Mucosa of rectum (tissue), 2 donors: Measurements from ENCODE around the gene ARHGAP45.
A peak's percentile ranks its signal among the peaks of the same experiment; 100 is the strongest.
"Not testable (repeated sequence)": the region's sequence is repeated elsewhere in the genome, so short reads cannot be mapped to it uniquely, and the experiment has no call there.

ENCODE experiments used
- H3K27ac ChIP-seq, 2 donors: one replicate each; pipeline ENCODE4 v1.7.0; 2013; ENCODE audit warnings: inconsistent platforms in 2 of 2, low read depth in 2 of 2, low read length in 2 of 2
- H3K27me3 ChIP-seq, 2 donors: one replicate each; pipeline ENCODE4 v1.7.0; 2013; ENCODE audit warnings: low read length in 2 of 2; ENCODE audit not compliant: control insufficient read depth in 2 of 2, insufficient read depth in 2 of 2
- H3K36me3 ChIP-seq, 2 donors: one replicate each; pipeline ENCODE4 v1.7.0; 2013; ENCODE audit warnings: low read length in 2 of 2; ENCODE audit not compliant: control insufficient read depth in 2 of 2, insufficient read depth in 2 of 2
- H3K4me1 ChIP-seq, 2 donors: one replicate each; pipeline ENCODE4 v1.7.0; 2013; ENCODE audit warnings: low read length in 2 of 2, mild to moderate bottlenecking in 1 of 2; ENCODE audit not compliant: control insufficient read depth in 2 of 2, insufficient read depth in 2 of 2
- H3K4me3 ChIP-seq, 2 donors: one replicate each; pipeline ENCODE4 v1.7.0; 2013; ENCODE audit warnings: low read length in 2 of 2
- H3K9ac ChIP-seq, 2 donors: one replicate each; pipeline ENCODE4 v1.7.0; 2013; ENCODE audit warnings: low read length in 2 of 2, low read depth in 1 of 2, mild to moderate bottlenecking in 1 of 2
- H3K9me3 ChIP-seq, 2 donors: one replicate each; pipeline ENCODE4 v1.7.0; 2013; ENCODE audit warnings: low read length in 2 of 2; ENCODE audit not compliant: control insufficient read depth in 2 of 2
- donor health status: healthy.
- donor health status: Normal muscosa, but diverticular disease.

ARHGAP45 gene

GRCh38 chr19:1025080-1025479, 41.9 kb upstream of the ARHGAP45 start:
- not testable (repeated sequence) for H3K27ac ChIP-seq, H3K27me3 ChIP-seq, H3K36me3 ChIP-seq, H3K9ac ChIP-seq, H3K4me3 ChIP-seq, H3K9me3 ChIP-seq
- H3K4me1 ChIP-seq, result peaks cover 17 to 22% of the 10 kb centered on the region in 2 donors

- no peaks in the 10 kb centered on the region for H3K9me3 ChIP-seq
- peak within 1 kb of the TSS; percentile 71 to 80 for H3K4me3 ChIP-seq
- H3K4me1 ChIP-seq, result peaks cover 15 to 24% of the 10 kb centered on the region in 2 donors
- H3K27ac ChIP-seq, result peak within 1 kb of the TSS; percentile 89 to 92
- peak within 1 kb of the TSS; percentile 79 to 99 for H3K9ac ChIP-seq
- peaks cover 0 to 2% of the 10 kb centered on the region in 2 donors for H3K36me3 ChIP-seq
- no peaks in the 10 kb centered on the region for H3K27me3 ChIP-seq
Observed at GRCh38 chr19:1025960-1026782, 40.8 kb upstream of the ARHGAP45 start, which contains the start of gene CNN2. TSS of gene CNN2 (plus strand) at chr19:1026608. CDS start at chr19:1026662, 54 bp downstream.

DNA sequence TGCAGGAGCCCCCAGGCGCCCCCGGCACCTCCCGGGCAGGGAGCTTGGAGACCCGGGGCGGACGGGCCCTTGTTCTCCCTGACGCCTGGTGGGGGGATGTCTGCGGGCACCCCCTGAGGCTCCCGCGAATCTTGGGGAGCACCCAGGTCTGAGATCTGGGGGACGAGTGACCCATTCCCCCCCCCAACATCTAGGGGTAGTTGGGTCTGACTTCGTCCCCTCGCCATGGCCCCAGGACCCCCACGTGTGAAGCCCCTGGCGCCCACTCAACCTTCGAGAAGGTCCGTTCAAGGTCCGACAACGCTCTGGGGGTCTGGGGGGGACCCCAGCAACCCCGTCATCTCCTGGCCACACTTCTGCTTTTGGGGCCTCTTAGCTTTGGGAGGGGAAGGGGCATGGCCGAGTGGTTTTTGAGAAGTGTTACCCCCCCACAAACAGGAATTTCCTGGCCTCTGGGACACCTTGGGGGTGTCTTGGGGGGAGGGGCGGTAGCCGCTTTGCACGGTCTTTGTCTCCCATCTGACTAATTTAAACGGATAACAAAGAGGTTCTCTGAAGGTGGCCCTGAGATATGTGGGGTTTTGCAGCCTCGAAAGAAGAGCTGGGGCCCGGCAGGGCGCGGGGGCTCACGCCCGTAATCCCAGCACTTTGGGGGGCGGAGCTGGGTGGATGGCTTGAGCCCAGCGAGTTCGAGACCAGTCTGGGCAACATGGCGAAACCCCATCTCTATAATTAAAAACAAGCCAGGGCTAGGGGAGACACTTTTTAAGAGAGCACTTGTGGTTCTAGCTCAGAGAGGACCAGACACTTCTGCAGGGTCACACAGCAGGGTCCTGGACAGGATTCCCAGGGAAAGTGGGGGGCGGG, 40.0 kb upstream of the ARHGAP45 start:
- Histone ChIP-seq H3K4me1 (peaks cover 10 to 24% of the 10 kb centered on the region in 2 donors), H3K36me3 (peaks cover 0 to 4% of the 10 kb centered on the region in 2 donors), H3K9me3 (no peaks in the 10 kb centered on the region), H3K27me3 (no peaks in the 10 kb centered on the region), H3K27ac (peak overlapping the region; percentile 89 to 92), H3K9ac (peak overlapping the region; percentile 79 to 99), H3K4me3 (peak overlapping the region; percentile 71 to 80)

- no peaks in the 10 kb centered on the region for H3K27me3 ChIP-seq
- peak overlapping the region; percentile 71 to 80 for H3K4me3 ChIP-seq
- peak overlapping the region; percentile 89 to 92 for H3K27ac ChIP-seq
- peaks cover 5 to 10% of the 10 kb centered on the region in 2 donors for H3K36me3 ChIP-seq
- H3K9ac ChIP-seq, result peak overlapping the region; percentile 75 to 99
- no peaks in the 10 kb centered on the region for H3K9me3 ChIP-seq
- H3K4me1 ChIP-seq, result peaks cover 10 to 24% of the 10 kb centered on the region in 2 donors
Observed at GRCh38 chr19:1027650-1028061, 39.3 kb upstream of the ARHGAP45 start.

- Histone ChIP-seq H3K9ac (peak overlapping the region; percentile 75 to 99), H3K4me1 (peaks cover 10 to 24% of the 10 kb centered on the region in 2 donors), H3K4me3 (peak overlapping the region; percentile 71 to 80), H3K36me3 (peaks cover 5 to 13% of the 10 kb centered on the region in 2 donors), H3K9me3 (no peaks in the 10 kb centered on the region), H3K27me3 (no peaks in the 10 kb centered on the region), H3K27ac (peak overlapping the region; percentile 89 to 92)
Observed at GRCh38 chr19:1028062-1028926, 38.7 kb upstream of the ARHGAP45 start.

DNA sequence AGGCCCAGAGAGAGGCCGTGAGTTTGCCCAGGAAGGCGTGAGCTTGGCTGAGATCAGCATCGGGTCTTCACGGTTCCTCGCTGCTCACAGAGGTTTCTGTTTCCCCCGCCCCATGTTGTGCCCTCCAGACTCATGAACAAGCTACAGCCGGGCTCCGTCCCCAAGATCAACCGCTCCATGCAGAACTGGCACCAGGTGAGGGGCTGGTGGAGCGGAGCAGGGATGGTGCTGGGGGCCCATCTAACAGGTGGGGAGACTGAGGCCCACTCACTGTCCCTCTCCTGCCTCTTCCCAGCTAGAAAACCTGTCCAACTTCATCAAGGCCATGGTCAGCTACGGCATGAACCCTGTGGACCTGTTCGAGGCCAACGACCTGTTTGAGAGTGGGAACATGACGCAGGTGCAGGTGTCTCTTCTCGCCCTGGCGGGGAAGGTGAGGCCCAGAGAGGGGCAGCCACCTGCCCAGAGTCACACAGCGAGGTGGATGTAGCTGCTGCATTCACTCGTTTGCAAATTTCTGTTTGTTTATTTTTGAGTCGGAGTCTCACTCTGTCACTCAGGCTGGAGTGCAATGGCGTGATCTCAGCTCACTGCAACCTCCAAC, 34.6 kb upstream of the ARHGAP45 start:
- H3K9me3 ChIP-seq, result no peaks in the 10 kb centered on the region
- H3K36me3 ChIP-seq, result peaks cover 5 to 19% of the 10 kb centered on the region in 2 donors
- no peaks in the 10 kb centered on the region for H3K27me3 ChIP-seq
- no peak overlapping the region for H3K4me3 ChIP-seq
- H3K27ac ChIP-seq, result no peak overlapping the region
- no peak overlapping the region for H3K9ac ChIP-seq
- H3K4me1 ChIP-seq, result peaks cover 7 to 17% of the 10 kb centered on the region in 2 donors

DNA sequence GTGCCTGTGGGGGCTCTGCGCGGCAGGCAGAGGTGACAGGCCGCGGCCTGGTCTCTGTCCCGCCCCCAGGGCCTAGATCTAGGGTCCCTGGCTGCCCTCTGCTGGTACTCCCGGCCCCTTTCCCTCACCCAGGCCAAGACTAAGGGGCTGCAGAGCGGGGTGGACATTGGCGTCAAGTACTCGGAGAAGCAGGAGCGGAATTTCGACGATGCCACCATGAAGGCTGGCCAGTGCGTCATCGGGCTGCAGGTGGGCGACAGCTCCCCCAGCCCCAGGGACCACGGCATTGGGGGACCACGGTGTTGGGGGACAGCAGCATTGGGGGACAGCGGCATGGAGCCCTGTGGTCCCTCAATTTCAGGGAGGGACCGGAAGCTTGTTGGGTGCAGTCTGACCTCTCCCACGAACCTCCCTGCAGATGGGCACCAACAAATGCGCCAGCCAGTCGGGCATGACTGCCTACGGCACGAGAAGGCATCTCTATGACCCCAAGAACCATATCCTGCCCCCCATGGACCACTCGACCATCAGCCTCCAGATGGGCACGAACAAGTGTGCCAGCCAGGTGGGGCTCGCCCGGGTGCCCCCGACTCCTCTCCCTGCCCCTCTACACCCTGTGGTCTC, 30.9 kb upstream of the ARHGAP45 start:
- Histone ChIP-seq H3K9ac (no peak overlapping the region), H3K4me3 (no peak overlapping the region), H3K27me3 (no peaks in the 10 kb centered on the region), H3K4me1 (peaks cover 15 to 27% of the 10 kb centered on the region in 2 donors), H3K36me3 (peaks cover 5 to 18% of the 10 kb centered on the region in 2 donors), H3K27ac (no peak overlapping the region), H3K9me3 (no peaks in the 10 kb centered on the region)

DNA sequence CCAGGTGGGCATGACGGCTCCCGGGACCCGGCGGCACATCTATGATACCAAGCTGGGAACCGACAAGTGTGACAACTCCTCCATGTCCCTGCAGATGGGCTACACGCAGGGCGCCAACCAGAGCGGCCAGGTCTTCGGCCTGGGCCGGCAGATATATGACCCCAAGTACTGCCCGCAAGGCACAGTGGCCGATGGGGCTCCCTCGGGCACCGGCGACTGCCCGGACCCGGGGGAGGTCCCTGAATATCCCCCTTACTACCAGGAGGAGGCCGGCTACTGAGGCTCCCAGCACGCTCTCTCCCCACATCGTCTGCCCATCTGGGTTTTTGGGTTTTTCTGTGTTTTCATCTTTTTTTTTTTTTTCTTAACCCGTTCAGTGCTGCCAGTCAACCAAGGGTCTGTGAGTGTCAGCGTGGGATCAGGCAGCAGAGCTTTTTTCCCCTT, 29.3 kb upstream of the ARHGAP45 start:
- peaks cover 28 to 40% of the 10 kb centered on the region in 2 donors for H3K4me1 ChIP-seq
- H3K27ac ChIP-seq, result peak overlapping the region; percentile 51 to 68
- no peak overlapping the region for H3K4me3 ChIP-seq
- no peak overlapping the region for H3K9ac ChIP-seq
- H3K9me3 ChIP-seq, result no peaks in the 10 kb centered on the region
- peaks cover 0 to 9% of the 10 kb centered on the region in 2 donors for H3K36me3 ChIP-seq
- H3K27me3 ChIP-seq, result no peaks in the 10 kb centered on the region
